ENCODE measurements around the gene RGS7BP.

- TF ChIP-seq CTCF (IDR thresholded peaks at IDR 0.05; ENCODE audit: low read length) = no peak
- no peak for TF ChIP-seq EZH2phosphoT487 (IDR thresholded peaks at IDR 0.05; ENCODE audit: low read length)
Measured at GRCh38 chr5:64599226-64599625, 93.4 kb downstream of the RGS7BP start.

Data from MM.1S (cell line).